Endothelial cell of umbilical vein (primary cell): Measurements from ENCODE around the gene DCP2. TPM values are rescaled to one million over a fixed set of nuclear protein-coding genes. Genes with fewer than 3 reads are reported as not detected.

Experiments
- BruUV-seq: library from RNA; stranded (reverse); fragments of 400-500 nt; replicated peaks from 2 replicates; lab custom pipeline; 2021; lab: Mats Ljungman, UMichigan
- CTCF ChIA-PET: fragments of 300-600, 350-600 bp; sonication (Branson Sonifier 250); formaldehyde crosslinking; loops from one replicate; lab custom pipeline; 2021; ENCODE audit warnings: antibody characterized with exemption, inconsistent platforms; lab: Charles Lee
- POLR2A ChIA-PET: fragments of 300-600, 350-600 bp; sonication (Branson Sonifier 250); formaldehyde crosslinking; loops from one replicate; lab custom pipeline; 2021; ENCODE audit warnings: antibody characterized with exemption, inconsistent platforms; lab: Charles Lee
- DNase-seq: peaks from one replicate; pipeline ENCODE4 v3.0.0-alpha.2; 2011; ENCODE audit warnings: low read depth, low spot score
- FAIRE-seq: peaks from 2 replicates; lab custom pipeline; 2011; peaks lifted over from hg19 to GRCh38; lab: Jason Lieb, UNC
- H2AFZ ChIP-seq: 2 replicates; pipeline ENCODE4 v1.6.0; 2012; ENCODE audit warnings: low read depth, low read length, control low read depth, inconsistent platforms
- H3K27ac ChIP-seq: 2 replicates; pipeline ENCODE4 v1.5.1; 2011; ENCODE audit warnings: low read depth, mild to moderate bottlenecking, control low read depth, low read length, moderate library complexity; ENCODE audit not compliant: insufficient read depth
- H3K27me3 ChIP-seq, 2 experiments: 2 replicates each; pipeline versions ENCODE4 v1.6.0 to v1.6.1; 2011; ENCODE audit warnings: low read length in 2 of 2, mixed read lengths in 1 of 2; ENCODE audit not compliant: control insufficient read depth in 2 of 2, insufficient read depth in 2 of 2
- H3K36me3 ChIP-seq, 2 experiments: 2 replicates in 1 of 2; 3 replicates in 1 of 2; pipeline ENCODE4 v1.5.1; 2011; ENCODE audit warnings: low read length in 2 of 2, mild to moderate bottlenecking in 1 of 2, moderate library complexity in 1 of 2; ENCODE audit not compliant: control insufficient read depth in 2 of 2, insufficient read depth in 2 of 2; ENCODE audit errors: extremely low read depth in 1 of 2
- H3K4me1 ChIP-seq: 3 replicates; pipeline ENCODE4 v1.5.1; 2011; ENCODE audit warnings: mild to moderate bottlenecking, low read length; ENCODE audit not compliant: control insufficient read depth, insufficient read depth; ENCODE audit errors: extremely low read depth
- H3K4me2 ChIP-seq: 2 replicates; pipeline ENCODE4 v1.6.1; 2011; ENCODE audit warnings: low read length, control low read depth, mixed read lengths; ENCODE audit not compliant: insufficient read depth
- H3K4me3 ChIP-seq, 3 experiments: fragments of 200-600 bp in 1 of 3; sonication (generic), shearing (Covaris generic) in 1 of 3; replicated peaks in 1 of 3; 2 replicates each; pipeline ENCODE4 v1.5.1; 2011 to 2016; ENCODE audit warnings: control low read depth in 3 of 3, low read length in 3 of 3, mild to moderate bottlenecking in 2 of 3, inconsistent platforms in 1 of 3, low read depth in 1 of 3, moderate library complexity in 1 of 3; ENCODE audit not compliant: insufficient read depth in 1 of 3
- H3K79me2 ChIP-seq: 2 replicates; pipeline ENCODE4 v1.6.0; 2012; ENCODE audit warnings: low read length, inconsistent platforms; ENCODE audit not compliant: control insufficient read depth, insufficient read depth
- H3K9ac ChIP-seq: replicated peaks from 2 replicates; pipeline ENCODE3; 2011; ENCODE audit warnings: low read length, control low read depth; ENCODE audit not compliant: insufficient read depth; ENCODE audit errors: extremely low read depth
- H3K9me1 ChIP-seq: replicated peaks from 3 replicates; pipeline ENCODE4 v1.6.0; 2011; ENCODE audit warnings: mild to moderate bottlenecking, low read length; ENCODE audit not compliant: control insufficient read depth, insufficient read depth; ENCODE audit errors: extremely low read depth
- H3K9me3 ChIP-seq: replicated peaks from 2 replicates; pipeline ENCODE4 v1.5.1; 2012; ENCODE audit warnings: low read length, inconsistent platforms; ENCODE audit not compliant: control insufficient read depth, insufficient read depth
- H4K20me1 ChIP-seq: replicated peaks from 2 replicates; pipeline ENCODE3; 2011; ENCODE audit warnings: mild to moderate bottlenecking, low read length; ENCODE audit not compliant: control insufficient read depth, insufficient read depth; ENCODE audit errors: extremely low read depth
- EZH2 ChIP-seq: IDR thresholded peaks from 2 replicates; pipeline ENCODE4 v1.6.1; 2012; ENCODE audit warnings: borderline replicate concordance, low read depth, mild to moderate bottlenecking, moderate library complexity, low read length, inconsistent platforms; ENCODE audit not compliant: severe bottlenecking
- FOS ChIP-seq: IDR thresholded peaks from 2 replicates; pipeline ENCODE4 v1.6.1; 2011; ENCODE audit warnings: mild to moderate bottlenecking, low read length, moderate library complexity, borderline replicate concordance; ENCODE audit not compliant: insufficient read depth
- GATA2 ChIP-seq: IDR thresholded peaks from 2 replicates; pipeline ENCODE4 v1.7.0; 2011; ENCODE audit warnings: low read depth, mild to moderate bottlenecking, moderate library complexity, mixed read lengths, low read length; ENCODE audit not compliant: insufficient read length, insufficient read depth
- JUN ChIP-seq: IDR thresholded peaks from 2 replicates; pipeline ENCODE4 v1.6.1; 2011; ENCODE audit warnings: borderline replicate concordance, low read depth; ENCODE audit not compliant: insufficient read length, insufficient read depth
- MYC ChIP-seq: IDR thresholded peaks from one replicate; pipeline ENCODE4 v1.6.1; 2011; ENCODE audit warnings: mild to moderate bottlenecking, low read depth, low read length
- POLR2A ChIP-seq: IDR thresholded peaks from 2 replicates; pipeline ENCODE4 v1.6.1; 2012; ENCODE audit warnings: low read depth, mild to moderate bottlenecking, control low read depth, low read length
- POLR2AphosphoS5 ChIP-seq: IDR thresholded peaks from 2 replicates; pipeline ENCODE4 v1.6.1; 2012; ENCODE audit warnings: low read depth, mild to moderate bottlenecking, control low read depth, low read length, moderate library complexity; ENCODE audit not compliant: insufficient read depth
- dilution Hi-C: fragments of 300-500 bp; cut with MboI; formaldehyde crosslinking; loops from one replicate; pipeline ENCODE4 v1.15.0; 2019; ENCODE audit warnings: low sequenced_read_pairs; ENCODE audit not compliant: extremely low pct_ligation_motif_present
- intact Hi-C: fragments of 100-400 bp; cut with micrococcal nuclease; formaldehyde crosslinking; loops from one replicate; pipeline ENCODE4 v1.10.0; 2022
- polyA plus RNA-seq, 4 experiments: library from polyadenylated mRNA; depleted of rRNA in 3 of 4; stranded (reverse) in 3 of 4; unstranded in 1 of 4; fragments of >200 nt; gene quantifications; 2 replicates each; pipeline versions ENCODE4 v1.2.1 to v1.2.3, GENCODE V29; 2011 to 2012; ENCODE audit warnings: missing spikeins in 1 of 4
- total RNA-seq: library from RNA; stranded (reverse); gene quantifications from 2 replicates; pipeline ENCODE4 v1.2.3, GENCODE V29; 2021
- TF ChIP-seq, protein P1 (sequence below), 2 donors: IDR thresholded peaks; 1 replicate in 1 of 2; 2 replicates in 1 of 2; pipeline ENCODE4 v1.5.1; 2011; ENCODE audit warnings: low read length in 2 of 2, mild to moderate bottlenecking in 2 of 2, moderate library complexity in 2 of 2, control low read depth in 1 of 2, inconsistent platforms in 1 of 2, low read depth in 1 of 2; ENCODE audit not compliant: insufficient read depth in 1 of 2; ENCODE audit errors: extremely low read depth in 1 of 2

The DCP2 gene
- total and polyA plus RNA-seq, 2 donors (not counting 3 experiments of a cell fraction or from before 2014, with no cell fraction given): 11.3 to 60.0 TPM

DNA sequence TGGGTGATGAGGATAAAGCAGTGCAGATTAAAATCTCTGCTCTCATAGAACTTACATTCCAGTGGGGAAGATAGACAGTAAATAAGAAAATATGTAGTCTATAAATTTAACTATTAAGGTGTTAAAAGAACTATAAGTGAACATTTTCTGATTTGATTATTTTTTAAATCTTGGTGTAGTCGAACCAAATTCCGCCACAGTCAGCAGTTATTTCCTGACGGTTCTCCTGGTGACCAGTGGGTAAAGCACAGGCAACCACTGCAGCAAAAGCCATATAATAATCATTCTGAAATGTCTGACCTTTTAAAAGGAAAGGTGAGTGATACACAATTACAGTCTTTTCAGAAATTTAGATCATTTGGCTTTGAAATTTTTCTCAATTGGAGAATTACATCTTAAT, 27.2 kb downstream of the DCP2 start:
- Histone ChIP-seq H3K9ac (no peak overlapping the region), H3K4me3 (no peak overlapping the region), H2AFZ (no peak overlapping the region), H3K27me3 (no peaks in the 10 kb centered on the region), H3K4me1 (peaks cover 4% of the 10 kb centered on the region), H3K27ac (no peak overlapping the region), H4K20me1 (no peaks in the 10 kb centered on the region), H3K36me3 (peaks cover 2 to 10% of the 10 kb centered on the region in 2 experiments), H3K4me2 (no peak overlapping the region), H3K9me3 (no peaks in the 10 kb centered on the region), H3K79me2 (peaks cover 8% of the 10 kb centered on the region), H3K9me1 (no peaks in the 10 kb centered on the region)
- dilution Hi-C loops (no loop called here), intact Hi-C loops (loop anchor here (2.0 kb wide), 1 partner anchor 17 kb away; no protein-coding TSS in a partner anchor)
- no peak for FAIRE-seq
- BruUV-seq: no TSS peak
- ChIA-PET POLR2A (no interaction called here), CTCF (interaction anchor here (1.2 to 1.4 kb wide), 3 partner anchors 55 to 507 kb away, joined by 3 read pairs; no protein-coding TSS in a partner anchor)
- no peak for TF ChIP-seq JUN
- TF ChIP-seq EZH2: no peak
- TF ChIP-seq, protein P1, sequence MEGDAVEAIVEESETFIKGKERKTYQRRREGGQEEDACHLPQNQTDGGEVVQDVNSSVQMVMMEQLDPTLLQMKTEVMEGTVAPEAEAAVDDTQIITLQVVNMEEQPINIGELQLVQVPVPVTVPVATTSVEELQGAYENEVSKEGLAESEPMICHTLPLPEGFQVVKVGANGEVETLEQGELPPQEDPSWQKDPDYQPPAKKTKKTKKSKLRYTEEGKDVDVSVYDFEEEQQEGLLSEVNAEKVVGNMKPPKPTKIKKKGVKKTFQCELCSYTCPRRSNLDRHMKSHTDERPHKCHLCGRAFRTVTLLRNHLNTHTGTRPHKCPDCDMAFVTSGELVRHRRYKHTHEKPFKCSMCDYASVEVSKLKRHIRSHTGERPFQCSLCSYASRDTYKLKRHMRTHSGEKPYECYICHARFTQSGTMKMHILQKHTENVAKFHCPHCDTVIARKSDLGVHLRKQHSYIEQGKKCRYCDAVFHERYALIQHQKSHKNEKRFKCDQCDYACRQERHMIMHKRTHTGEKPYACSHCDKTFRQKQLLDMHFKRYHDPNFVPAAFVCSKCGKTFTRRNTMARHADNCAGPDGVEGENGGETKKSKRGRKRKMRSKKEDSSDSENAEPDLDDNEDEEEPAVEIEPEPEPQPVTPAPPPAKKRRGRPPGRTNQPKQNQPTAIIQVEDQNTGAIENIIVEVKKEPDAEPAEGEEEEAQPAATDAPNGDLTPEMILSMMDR (IDR thresholded peaks at IDR 0.05; ENCODE audit: extremely low read depth in 1 of 2, insufficient read depth in 1 of 2, low read depth in 1 of 2, low read length in 2 of 2): no peak
- no peak for TF ChIP-seq FOS
- TF ChIP-seq GATA2: no peak
- TF ChIP-seq POLR2AphosphoS5: no peak
- TF ChIP-seq POLR2A: no peak
- no peak for TF ChIP-seq MYC
- DNase-seq: no peak
